ENCODE results near the gene TCF12.

TCF12 gene

GRCh38 chr15:57018151-57018550 is 99.7 kb downstream of the TCF12 start:
- DNase-seq (ENCODE audit: low read depth in 3 of 3) = no peak

- no peak for DNase-seq (ENCODE audit: low read depth in 3 of 3)
These were observed 101.2 kb downstream of the TCF12 start for GRCh38 chr15:57019496-57020160.

GRCh38 chr15:57025264-57025926 is 107.0 kb downstream of the TCF12 start:
- no peak for DNase-seq (ENCODE audit: low read depth in 3 of 3)

- DNase-seq (ENCODE audit: low read depth in 3 of 3) = no peak
These were observed 107.7 kb downstream of the TCF12 start for GRCh38 chr15:57026016-57026592.

GRCh38 chr15:57027596-57027995 is 109.2 kb downstream of the TCF12 start:
- DNase-seq (ENCODE audit: low read depth in 3 of 3) = no peak

GRCh38 chr15:57028176-57028575 is 109.7 kb downstream of the TCF12 start:
- no peak for DNase-seq (ENCODE audit: low read depth in 3 of 3)

GRCh38 chr15:57030011-57030410 is 111.6 kb downstream of the TCF12 start:
- no peak for DNase-seq (ENCODE audit: low read depth in 3 of 3)

GRCh38 chr15:57031082-57031481 is 112.6 kb downstream of the TCF12 start:
- no peak for DNase-seq (ENCODE audit: low read depth in 3 of 3)

- DNase-seq (ENCODE audit: low read depth in 3 of 3) = no peak
These were observed 113.2 kb downstream of the TCF12 start for GRCh38 chr15:57031605-57032004.

- DNase-seq (ENCODE audit: low read depth in 3 of 3) = no peak
These were observed 113.9 kb downstream of the TCF12 start for GRCh38 chr15:57032338-57032737.

GRCh38 chr15:57033715-57034439 is 115.4 kb downstream of the TCF12 start:
- DNase-seq (ENCODE audit: low read depth in 3 of 3) = no peak

GRCh38 chr15:57034613-57035012 is 116.2 kb downstream of the TCF12 start:
- DNase-seq (ENCODE audit: low read depth in 3 of 3) = no peak

- no peak for DNase-seq (ENCODE audit: low read depth in 3 of 3)
These were observed 117.2 kb downstream of the TCF12 start for GRCh38 chr15:57035664-57036063.

- no peak for DNase-seq (ENCODE audit: low read depth in 3 of 3)
These were observed 117.9 kb downstream of the TCF12 start for GRCh38 chr15:57036352-57036751.

- no peak for DNase-seq (ENCODE audit: low read depth in 3 of 3)
These were observed 119.1 kb downstream of the TCF12 start for GRCh38 chr15:57037548-57037947.

GRCh38 chr15:57038040-57038439 is 119.6 kb downstream of the TCF12 start:
- no peak for DNase-seq (ENCODE audit: low read depth in 3 of 3)

GRCh38 chr15:57038496-57038895 is 120.1 kb downstream of the TCF12 start:
- no peak for DNase-seq (ENCODE audit: low read depth in 3 of 3)

- no peak for DNase-seq (ENCODE audit: low read depth in 3 of 3)
These were observed 123.0 kb downstream of the TCF12 start for GRCh38 chr15:57041416-57041815.

- DNase-seq (ENCODE audit: low read depth in 3 of 3) = no peak
These were observed 125.7 kb downstream of the TCF12 start for GRCh38 chr15:57044072-57044702.

GRCh38 chr15:57044970-57045369 is 126.5 kb downstream of the TCF12 start:
- no peak for DNase-seq (ENCODE audit: low read depth in 3 of 3)

- no peak for DNase-seq (ENCODE audit: low read depth in 3 of 3)
These were observed 127.4 kb downstream of the TCF12 start for GRCh38 chr15:57045741-57046382.
